Muscle layer of duodenum (tissue), 2 donors: ENCODE measurements around the gene LMBR1.

Source experiments
- H3K27ac ChIP-seq: one replicate; pipeline ENCODE4 v1.7.0; 2013; ENCODE audit warnings: mild to moderate bottlenecking, low read length
- H3K27me3 ChIP-seq: one replicate; pipeline ENCODE4 v1.7.0; 2013; ENCODE audit warnings: low read depth, mild to moderate bottlenecking, control low read depth, low read length
- H3K36me3 ChIP-seq, 2 donors: one replicate each; pipeline ENCODE4 v1.7.0; 2013; ENCODE audit warnings: low read length in 2 of 2, control low read depth in 1 of 2, mild to moderate bottlenecking in 1 of 2; ENCODE audit not compliant: insufficient read depth in 2 of 2, control insufficient read depth in 1 of 2
- H3K4me1 ChIP-seq, 2 donors: one replicate each; pipeline ENCODE4 v1.7.0; 2013; ENCODE audit warnings: low read length in 2 of 2, mild to moderate bottlenecking in 2 of 2, control low read depth in 1 of 2, moderate library complexity in 1 of 2; ENCODE audit not compliant: insufficient read depth in 2 of 2, control insufficient read depth in 1 of 2
- H3K4me3 ChIP-seq, 2 donors: one replicate each; pipeline ENCODE4 v1.7.0; 2013; ENCODE audit warnings: low read length in 2 of 2, low read depth in 1 of 2, mild to moderate bottlenecking in 1 of 2
- H3K9me3 ChIP-seq, 2 donors: one replicate each; pipeline ENCODE4 v1.7.0; 2013; ENCODE audit warnings: low read length in 2 of 2, control low read depth in 1 of 2, mild to moderate bottlenecking in 1 of 2; ENCODE audit not compliant: control insufficient read depth in 1 of 2
- donor health status: healthy.

The LMBR1 gene

GRCh38 chr7:156773966-156774365 is 119.0 kb downstream of the LMBR1 start:
- Histone ChIP-seq H3K4me3 (no peak overlapping the region), H3K27ac (no peak overlapping the region), H3K4me1 (no peaks in the 10 kb centered on the region), H3K27me3 (no peaks in the 10 kb centered on the region), H3K9me3 (peaks cover 0 to 3% of the 10 kb centered on the region in 2 donors), H3K36me3 (no peaks in the 10 kb centered on the region)

DNA sequence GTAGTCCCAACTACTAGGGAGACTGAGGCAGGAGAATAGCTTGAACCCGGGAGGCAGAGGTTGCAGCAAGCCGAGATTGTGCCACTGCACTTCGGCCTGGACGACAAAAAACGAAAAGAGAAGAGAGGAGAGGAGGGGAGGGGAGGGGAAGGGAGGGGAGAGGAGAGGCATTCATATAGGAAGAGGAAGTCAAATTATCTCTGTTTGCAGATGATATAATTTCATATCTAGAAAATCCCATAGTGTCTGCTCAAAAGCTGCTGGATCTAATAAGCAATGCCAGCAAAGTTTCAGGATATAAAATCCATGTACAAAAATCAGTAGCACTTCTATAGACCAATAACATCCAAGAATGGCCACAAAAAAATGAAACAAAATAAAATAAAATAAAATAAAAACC is 120.3 kb downstream of the LMBR1 start:
- no peaks in the 10 kb centered on the region for H3K4me1 ChIP-seq
- H3K27me3 ChIP-seq, result no peaks in the 10 kb centered on the region
- peaks cover 0 to 3% of the 10 kb centered on the region in 2 donors for H3K9me3 ChIP-seq
- no peak overlapping the region for H3K27ac ChIP-seq
- no peaks in the 10 kb centered on the region for H3K36me3 ChIP-seq
- no peak overlapping the region for H3K4me3 ChIP-seq

DNA sequence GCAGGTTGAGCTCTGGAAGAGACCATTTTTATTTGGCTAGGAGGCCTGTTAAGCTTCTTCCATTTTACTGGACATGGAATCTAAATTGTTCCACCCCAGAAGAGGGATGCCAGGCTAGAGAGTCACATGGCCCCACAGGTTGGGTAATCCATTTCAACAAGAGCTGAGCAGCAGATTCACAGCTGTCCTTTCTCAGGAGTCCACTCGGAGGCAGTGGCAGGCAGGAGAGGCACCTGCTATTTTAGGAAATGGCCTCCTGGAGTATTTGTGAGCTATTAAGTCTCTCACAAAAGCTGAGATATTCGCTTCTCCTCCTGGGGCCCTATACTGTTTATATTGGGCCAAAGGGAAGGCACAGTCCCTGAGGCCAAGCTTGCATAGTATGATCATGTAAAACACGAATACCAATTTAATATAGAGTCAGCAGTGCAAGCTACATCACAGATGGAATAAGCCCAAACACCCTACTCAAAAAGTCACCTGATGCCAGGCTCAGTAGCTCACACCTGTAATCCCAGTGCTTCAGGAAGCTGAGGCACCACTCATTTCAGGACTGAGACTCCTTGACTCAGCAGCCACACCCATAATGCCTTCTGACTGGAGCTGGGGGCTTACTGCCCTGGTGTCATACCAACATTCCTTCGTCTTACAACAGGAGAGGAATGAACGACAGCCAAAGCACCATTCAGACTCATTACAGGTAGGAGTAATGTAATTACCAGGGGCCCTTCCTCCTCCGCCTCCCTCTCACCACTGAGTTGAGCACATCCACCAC is 124.1 kb downstream of the LMBR1 start:
- Histone ChIP-seq H3K27me3 (no peaks in the 10 kb centered on the region), H3K4me3 (no peak overlapping the region), H3K27ac (no peak overlapping the region), H3K4me1 (no peaks in the 10 kb centered on the region), H3K9me3 (peaks cover 0 to 3% of the 10 kb centered on the region in 2 donors), H3K36me3 (peaks cover 0 to 3% of the 10 kb centered on the region in 2 donors)

DNA sequence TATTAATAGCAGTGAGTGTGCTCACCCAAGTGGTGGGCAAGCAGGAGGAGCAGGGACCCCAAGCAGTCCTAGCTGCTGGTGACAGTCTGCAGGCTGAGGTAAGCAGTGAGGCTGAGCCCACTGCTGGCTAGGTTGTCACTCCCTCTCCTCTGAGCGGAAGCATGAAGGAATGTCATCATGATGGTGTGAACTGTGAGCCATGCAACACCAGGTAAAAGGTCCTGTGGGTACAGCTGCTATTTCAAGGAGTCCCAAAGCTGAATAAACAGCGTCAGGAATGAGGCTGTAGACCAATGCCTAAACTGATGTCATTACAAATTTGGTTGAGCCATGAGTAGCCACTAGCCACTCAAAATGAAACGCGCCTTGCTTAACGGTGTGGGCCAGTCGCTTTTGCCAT is 126.3 kb downstream of the LMBR1 start:
- Histone ChIP-seq H3K4me1 (no peaks in the 10 kb centered on the region), H3K36me3 (peaks cover 0 to 3% of the 10 kb centered on the region in 2 donors)

DNA sequence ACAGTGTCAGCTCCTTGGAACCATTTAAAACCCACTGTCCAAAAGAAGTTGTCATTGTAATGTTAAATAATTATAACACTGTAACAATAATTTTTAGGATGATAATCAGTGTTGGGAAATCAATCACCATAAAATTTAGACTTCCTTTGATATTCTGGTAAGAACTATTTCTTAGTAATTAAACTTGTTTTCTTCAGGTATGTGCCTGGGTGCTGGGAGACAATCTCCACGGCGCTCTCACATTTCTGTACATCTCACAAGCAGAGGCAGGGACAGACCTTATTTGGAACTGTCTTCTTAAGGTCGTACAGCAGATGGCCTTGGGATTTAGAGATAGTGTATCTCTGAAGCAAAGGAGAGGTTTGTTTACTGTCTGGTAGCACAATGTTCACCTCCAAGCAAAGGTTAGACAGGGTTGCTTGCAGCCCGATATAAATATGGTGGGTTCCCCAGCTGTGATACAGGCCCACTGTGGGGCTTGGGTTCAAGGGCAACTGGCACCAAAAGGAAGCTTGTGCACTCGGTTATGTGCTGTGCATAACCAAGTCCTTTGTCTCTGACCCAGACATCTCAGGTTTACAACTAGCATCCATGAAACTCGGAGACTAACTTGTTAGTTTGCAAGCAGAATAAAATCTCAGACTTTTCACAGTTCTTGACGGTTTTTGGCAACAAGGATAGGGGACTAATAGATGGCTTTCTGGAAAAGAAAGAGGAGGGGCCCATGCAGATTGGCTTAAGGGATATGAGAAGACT is 126.9 kb downstream of the LMBR1 start:
- H3K4me3 ChIP-seq, result no peak overlapping the region
- H3K9me3 ChIP-seq, result no peaks in the 10 kb centered on the region
- H3K36me3 ChIP-seq, result peaks cover 0 to 3% of the 10 kb centered on the region in 2 donors
- H3K27ac ChIP-seq, result no peak overlapping the region
- no peaks in the 10 kb centered on the region for H3K27me3 ChIP-seq
- no peaks in the 10 kb centered on the region for H3K4me1 ChIP-seq

More for the DNA sequence above, 126.3 kb downstream of the LMBR1 start:
- H3K27ac ChIP-seq, result no peak overlapping the region
- no peaks in the 10 kb centered on the region for H3K9me3 ChIP-seq
- no peak overlapping the region for H3K4me3 ChIP-seq
- no peaks in the 10 kb centered on the region for H3K27me3 ChIP-seq

GRCh38 chr7:156764766-156765165 is 128.2 kb downstream of the LMBR1 start:
- Histone ChIP-seq H3K4me1 (no peaks in the 10 kb centered on the region), H3K27me3 (no peaks in the 10 kb centered on the region), H3K4me3 (no peak overlapping the region), H3K36me3 (peaks cover 0 to 3% of the 10 kb centered on the region in 2 donors), H3K9me3 (no peaks in the 10 kb centered on the region), H3K27ac (no peak overlapping the region)

- Histone ChIP-seq H3K27me3 (no peaks in the 10 kb centered on the region), H3K9me3 (no peaks in the 10 kb centered on the region), H3K36me3 (peaks cover 0 to 3% of the 10 kb centered on the region in 2 donors), H3K4me3 (no peak overlapping the region), H3K4me1 (no peaks in the 10 kb centered on the region), H3K27ac (no peak overlapping the region)
Observed at GRCh38 chr7:156764016-156764669, 128.8 kb downstream of the LMBR1 start.

- H3K4me3 ChIP-seq, result no peak overlapping the region
- no peaks in the 10 kb centered on the region for H3K9me3 ChIP-seq
- H3K4me1 ChIP-seq, result no peaks in the 10 kb centered on the region
Observed at GRCh38 chr7:156759579-156760202, 133.3 kb downstream of the LMBR1 start.

GRCh38 chr7:156759143-156759542 is 133.8 kb downstream of the LMBR1 start:
- no peaks in the 10 kb centered on the region for H3K9me3 ChIP-seq
- H3K27me3 ChIP-seq, result no peaks in the 10 kb centered on the region
- no peaks in the 10 kb centered on the region for H3K36me3 ChIP-seq
- H3K27ac ChIP-seq, result no peak overlapping the region
- H3K4me3 ChIP-seq, result no peak overlapping the region
- H3K4me1 ChIP-seq, result no peaks in the 10 kb centered on the region

More at GRCh38 chr7:156759579-156760202, 133.3 kb downstream of the LMBR1 start:
- no peaks in the 10 kb centered on the region for H3K27me3 ChIP-seq
- H3K36me3 ChIP-seq, result no peaks in the 10 kb centered on the region
- H3K27ac ChIP-seq, result no peak overlapping the region

- no peak overlapping the region for H3K27ac ChIP-seq
- H3K4me3 ChIP-seq, result no peak overlapping the region
Observed at GRCh38 chr7:156754201-156754600, 138.8 kb downstream of the LMBR1 start.

DNA sequence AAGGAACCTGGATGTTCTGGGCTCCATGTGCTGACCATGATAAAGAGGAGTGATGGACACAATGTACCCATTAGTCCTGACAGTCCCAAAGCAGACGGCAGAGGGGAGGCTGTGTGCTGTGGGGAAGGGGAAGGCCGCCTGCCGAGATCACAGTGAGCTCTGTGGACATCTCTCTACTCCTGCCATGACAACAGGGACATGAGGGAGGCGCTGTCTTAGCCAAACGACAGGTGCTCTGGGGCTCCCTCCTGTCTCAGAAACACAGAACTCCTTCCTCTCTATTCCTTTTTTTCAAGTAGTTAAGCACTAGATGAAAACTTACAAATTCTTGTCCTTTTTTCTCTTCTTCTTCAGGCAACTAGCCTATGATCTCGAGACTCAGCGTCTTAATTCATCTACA is 139.4 kb downstream of the LMBR1 start:
- Histone ChIP-seq H3K27me3 (no peaks in the 10 kb centered on the region), H3K9me3 (no peaks in the 10 kb centered on the region), H3K4me3 (no peak overlapping the region), H3K27ac (no peak overlapping the region), H3K4me1 (no peaks in the 10 kb centered on the region), H3K36me3 (no peaks in the 10 kb centered on the region)

More at GRCh38 chr7:156754201-156754600, 138.8 kb downstream of the LMBR1 start:
- H3K27me3 ChIP-seq, result no peaks in the 10 kb centered on the region
- no peaks in the 10 kb centered on the region for H3K9me3 ChIP-seq
- no peaks in the 10 kb centered on the region for H3K36me3 ChIP-seq
- H3K4me1 ChIP-seq, result no peaks in the 10 kb centered on the region
